ENCODE measurements around the gene LMO1. TPM values are rescaled to one million over a fixed set of nuclear protein-coding genes. Genes with fewer than 3 reads are reported as not detected.

The LMO1 gene
- total RNA-seq, 1 donor from 2014 or later: 2.3 TPM

DNA sequence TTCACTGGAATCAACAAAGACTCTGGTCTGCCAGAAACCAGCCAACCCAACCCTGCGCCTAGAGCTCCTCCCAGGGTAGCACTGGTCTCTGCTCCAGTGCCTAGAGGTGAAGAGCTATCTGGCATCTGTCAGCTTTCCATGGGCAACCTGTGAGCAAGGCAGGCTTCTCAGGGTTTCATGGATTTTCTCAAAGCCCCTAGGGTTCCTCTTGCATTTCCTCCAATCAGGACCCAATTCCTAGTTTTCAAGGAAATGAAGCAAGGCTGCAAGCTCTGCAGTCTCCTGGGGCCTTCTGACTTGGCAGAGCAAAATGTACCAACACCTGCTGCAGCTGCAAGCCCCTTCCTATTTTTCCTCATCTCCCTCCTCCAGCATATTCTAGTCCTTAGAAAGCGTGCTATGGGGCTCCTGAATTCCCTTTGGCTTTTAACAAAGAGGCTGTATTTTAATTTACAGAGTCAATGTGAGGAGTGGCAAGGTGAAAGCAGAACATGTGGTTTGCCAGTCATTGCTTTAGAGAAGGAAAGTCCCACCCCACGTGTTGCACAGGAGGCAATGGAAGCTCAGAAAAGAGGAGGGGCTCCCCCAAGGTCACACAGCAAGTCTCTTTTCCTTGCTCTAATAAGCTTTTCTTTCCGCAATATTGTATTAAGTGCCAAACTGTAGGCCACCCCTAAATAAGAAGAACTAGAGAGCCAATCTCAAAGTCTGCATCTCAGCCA is 61.9 kb downstream of the LMO1 start:
- no peak for DNase-seq
- peak; percentile 21 for ATAC-seq (ENCODE audit: poor library complexity)
- intact Hi-C loops (cut with DNase I): no loop called here

DNA sequence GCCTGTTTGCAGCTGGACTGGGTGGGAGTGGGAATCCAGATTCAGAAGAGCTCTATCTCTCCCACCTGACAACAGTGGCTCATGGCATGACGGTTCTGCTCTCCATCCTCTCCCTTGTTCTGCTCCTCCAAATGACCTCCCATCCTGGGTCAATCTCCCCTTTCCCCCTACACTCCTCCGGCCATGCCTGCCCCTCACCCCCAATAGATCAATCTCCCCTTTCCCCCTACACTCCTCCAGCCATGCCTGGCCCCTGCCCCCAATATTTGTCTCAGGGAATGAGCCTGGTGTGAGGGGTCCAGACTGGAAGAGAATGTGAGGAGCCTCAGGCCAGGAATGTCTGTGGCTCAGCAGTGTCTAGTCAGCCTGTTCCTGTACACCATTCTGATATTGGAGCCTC is 64.0 kb downstream of the LMO1 start:
- intact Hi-C loops (cut with DNase I): no loop called here
- no peak for ATAC-seq (ENCODE audit: poor library complexity)
- DNase-seq: no peak

DNA sequence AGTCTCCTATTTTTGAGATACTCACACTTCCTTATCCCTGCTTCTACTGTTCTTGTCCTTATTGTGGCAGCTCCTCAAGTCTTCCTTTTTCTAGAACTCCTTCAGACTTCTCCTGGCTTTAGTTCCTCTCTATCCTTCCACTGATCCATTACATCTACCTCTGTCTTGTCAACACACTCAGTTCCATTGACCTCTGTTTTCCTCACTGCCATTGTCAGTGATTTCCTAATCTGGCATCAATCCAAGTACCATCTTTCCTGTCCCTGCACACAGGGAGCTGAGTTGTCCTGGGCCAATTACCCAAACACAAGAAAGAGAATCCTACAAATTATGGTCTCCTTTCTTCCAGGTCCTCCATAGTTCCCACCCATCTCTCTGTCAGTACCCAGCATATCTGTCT is 66.9 kb downstream of the LMO1 start:
- DNase-seq: no peak
- ATAC-seq (ENCODE audit: poor library complexity): no peak
- intact Hi-C loops (cut with DNase I): no loop called here

DNA sequence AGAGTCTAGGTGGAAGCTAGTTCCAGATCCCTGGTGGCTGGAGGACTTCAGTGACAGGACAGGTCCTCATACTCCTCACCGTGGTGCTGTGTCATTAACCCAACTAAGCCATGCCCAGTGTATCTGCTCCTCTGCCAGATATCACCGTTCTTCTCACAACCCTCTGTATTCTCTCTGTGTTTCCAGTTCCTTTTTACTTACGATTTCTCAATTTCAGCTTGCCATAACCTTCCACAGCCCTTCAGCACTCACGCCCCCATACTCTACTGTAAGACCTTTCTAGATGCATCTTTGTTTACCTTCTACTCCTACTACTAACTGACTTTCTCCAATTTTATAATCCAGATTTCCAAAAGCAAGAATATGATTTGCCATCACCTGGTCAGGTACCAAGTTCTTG is 68.7 kb downstream of the LMO1 start:
- no peak for DNase-seq
- intact Hi-C loops (cut with DNase I): no loop called here
- ATAC-seq (ENCODE audit: poor library complexity): no peak

DNA sequence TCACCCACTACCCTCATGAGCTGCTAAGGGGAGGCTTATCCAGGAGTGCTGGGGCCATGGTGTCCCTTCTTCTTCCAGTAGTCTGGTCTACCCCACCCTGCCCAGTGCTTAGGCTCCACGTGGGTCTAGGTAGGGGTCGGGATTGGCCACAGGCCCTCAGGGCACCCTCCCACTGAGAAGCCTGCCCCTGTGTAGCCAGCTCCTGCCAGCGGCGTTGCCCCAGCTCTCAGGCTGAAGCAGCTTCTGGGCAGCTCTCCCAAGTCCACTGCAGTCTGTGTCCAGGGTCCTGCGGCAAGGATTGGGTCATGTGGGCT is 70.8 kb downstream of the LMO1 start:
- DNase-seq: no peak
- ATAC-seq (ENCODE audit: poor library complexity): peak; percentile 22
- intact Hi-C loops (cut with DNase I): no loop called here

DNA sequence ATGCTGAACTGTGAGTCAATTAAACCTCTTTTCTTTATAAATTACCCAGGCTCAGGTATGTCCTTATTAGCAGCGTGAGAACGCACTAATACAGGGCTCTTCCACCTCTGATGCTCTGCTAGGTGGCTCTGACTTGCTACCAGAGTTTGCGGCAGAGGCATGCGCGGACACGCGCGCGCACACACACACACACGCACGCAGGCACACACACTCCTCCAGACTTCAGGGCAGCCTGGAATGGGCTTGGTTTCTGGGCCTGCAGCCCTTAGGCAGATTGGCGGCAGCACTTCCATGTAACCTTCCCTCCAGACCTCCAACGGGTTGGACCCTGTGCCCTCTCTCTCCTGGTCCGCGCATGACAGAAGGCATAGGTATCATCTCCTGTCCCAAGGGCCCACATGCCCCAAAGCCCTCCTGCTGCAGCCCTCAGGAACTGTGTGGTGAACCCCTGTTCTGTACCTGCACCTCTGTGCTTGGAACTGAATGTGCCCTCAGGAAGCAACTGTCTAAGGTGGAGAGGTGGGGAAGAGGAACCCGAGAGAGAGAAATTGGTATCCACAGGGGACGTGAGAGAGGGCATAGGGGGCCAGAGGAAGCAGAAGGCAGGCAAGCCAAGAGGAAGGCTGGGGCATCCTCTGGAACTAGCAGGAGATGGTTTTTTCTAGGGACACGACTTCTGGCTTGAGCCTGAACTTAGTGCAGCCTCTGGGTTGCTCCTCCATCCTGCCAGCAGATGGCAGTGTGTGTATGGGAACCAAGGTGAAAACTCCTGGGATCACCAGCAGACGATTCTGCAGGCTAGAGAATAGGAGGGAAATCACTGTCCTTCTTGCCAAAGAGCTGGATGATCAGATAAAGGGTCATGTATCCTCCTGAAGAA is 71.4 kb downstream of the LMO1 start:
- intact Hi-C loops (cut with DNase I): no loop called here
- DNase-seq (peak; percentile 68), ATAC-seq (ENCODE audit: poor library complexity) (peak; percentile 86)

DNA sequence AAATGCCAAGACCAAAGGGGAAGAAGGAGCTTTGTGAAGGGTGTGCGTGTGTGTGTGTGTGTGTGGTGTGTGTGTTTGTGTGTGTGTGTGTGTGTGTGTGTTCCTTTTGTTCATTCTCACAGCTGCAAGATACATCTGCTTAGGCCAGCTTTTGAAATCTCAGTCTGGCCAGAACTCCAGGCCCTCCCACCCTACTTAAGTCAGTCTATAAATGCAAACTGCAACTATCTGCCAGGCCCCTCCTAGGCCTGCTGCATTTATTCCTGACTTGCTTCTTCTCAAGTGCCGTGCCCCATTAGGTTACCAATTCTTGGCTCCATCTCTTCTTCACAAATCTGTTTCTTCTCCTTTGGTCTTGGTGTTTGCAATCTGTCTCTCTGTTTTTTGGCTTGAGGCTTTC is 73.2 kb downstream of the LMO1 start:
- no peak for ATAC-seq (ENCODE audit: poor library complexity)
- intact Hi-C loops (cut with DNase I): no loop called here

DNA sequence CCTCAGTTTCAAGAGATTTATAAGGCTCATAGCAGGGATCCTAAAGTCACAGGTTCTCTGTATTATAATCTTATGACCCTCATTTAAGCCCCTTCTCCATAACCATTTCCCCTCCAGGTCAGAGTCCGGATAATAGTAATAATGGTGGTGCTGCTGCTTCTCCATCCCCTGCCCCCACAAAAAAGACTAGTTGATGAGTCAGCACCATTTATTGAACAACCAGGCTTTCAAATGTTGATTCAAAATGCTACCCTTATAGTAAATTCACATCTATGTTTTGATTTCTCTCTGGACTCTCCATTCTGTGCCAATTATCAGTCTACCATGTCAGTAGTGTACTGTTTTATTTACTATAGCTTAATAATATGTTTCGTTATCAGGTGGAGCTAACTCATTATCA is 77.2 kb downstream of the LMO1 start:
- no peak for ATAC-seq (ENCODE audit: poor library complexity)
- intact Hi-C loops (cut with DNase I): no loop called here
- DNase-seq: no peak

More for the DNA sequence above, 73.2 kb downstream of the LMO1 start:
- no peak for DNase-seq

DNA sequence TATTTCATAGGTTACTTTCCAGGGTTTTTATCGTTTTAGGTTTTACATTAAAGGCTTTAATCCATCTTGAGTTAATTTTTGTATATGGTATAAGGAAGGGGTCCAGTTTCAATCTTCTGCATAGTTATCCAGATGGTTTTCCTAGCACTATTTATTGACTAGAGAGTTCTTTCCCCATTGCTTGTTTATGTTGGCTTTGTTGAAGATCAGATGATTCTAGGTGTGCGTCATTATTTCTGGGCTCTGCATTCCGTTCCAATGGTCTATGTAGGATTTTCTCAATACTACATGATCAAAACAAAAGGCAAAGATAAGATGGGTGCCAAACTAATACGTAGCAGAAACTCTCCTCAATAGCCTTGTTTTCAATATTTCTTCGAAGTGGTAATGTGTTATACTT is 80.6 kb downstream of the LMO1 start:
- ATAC-seq (ENCODE audit: poor library complexity): no peak
- no peak for DNase-seq
- intact Hi-C loops (cut with DNase I): no loop called here

DNA sequence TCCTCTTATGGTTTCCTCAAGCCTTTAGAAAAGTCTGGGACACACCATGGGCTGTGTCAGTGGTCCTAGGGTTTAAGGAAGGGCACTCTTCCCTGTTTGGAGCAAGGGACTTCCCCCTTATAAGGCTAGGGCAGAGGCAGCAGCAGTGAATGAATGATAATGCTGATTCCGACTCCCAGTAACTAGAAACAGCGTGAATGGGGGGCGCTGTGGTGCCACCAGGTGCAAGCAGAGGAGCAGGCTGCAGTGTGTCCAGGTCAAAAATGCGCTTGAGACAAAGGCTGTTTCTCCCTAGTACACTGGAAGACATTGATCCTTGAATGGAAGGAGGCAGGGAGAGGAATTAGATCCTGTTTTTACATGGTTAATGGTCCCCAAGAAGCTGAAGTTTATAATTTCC is 83.2 kb downstream of the LMO1 start:
- DNase-seq: no peak
- intact Hi-C loops (cut with DNase I): no loop called here
- ATAC-seq (ENCODE audit: poor library complexity): no peak

DNA sequence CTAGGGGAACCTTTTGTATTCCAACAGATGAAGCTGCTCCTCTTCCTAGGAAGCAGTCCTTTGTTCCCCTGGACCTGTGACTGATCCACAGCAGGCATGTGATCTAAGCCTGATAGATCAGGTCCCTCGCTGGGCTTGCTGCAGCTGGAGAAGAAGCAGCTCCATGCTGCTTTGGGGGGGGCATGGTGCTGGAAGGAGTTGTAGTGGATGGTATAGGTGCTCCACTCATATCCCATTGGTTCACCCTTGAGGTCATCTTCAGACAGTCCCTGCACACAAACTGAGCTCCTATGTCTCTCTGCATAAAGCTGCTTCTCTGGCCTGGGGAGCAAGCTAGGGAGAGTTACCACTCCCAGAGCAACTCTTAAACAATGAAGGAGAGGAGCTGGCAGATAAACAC is 85.4 kb downstream of the LMO1 start:
- no peak for ATAC-seq (ENCODE audit: poor library complexity)
- no peak for DNase-seq
- intact Hi-C loops (cut with DNase I): no loop called here

DNA sequence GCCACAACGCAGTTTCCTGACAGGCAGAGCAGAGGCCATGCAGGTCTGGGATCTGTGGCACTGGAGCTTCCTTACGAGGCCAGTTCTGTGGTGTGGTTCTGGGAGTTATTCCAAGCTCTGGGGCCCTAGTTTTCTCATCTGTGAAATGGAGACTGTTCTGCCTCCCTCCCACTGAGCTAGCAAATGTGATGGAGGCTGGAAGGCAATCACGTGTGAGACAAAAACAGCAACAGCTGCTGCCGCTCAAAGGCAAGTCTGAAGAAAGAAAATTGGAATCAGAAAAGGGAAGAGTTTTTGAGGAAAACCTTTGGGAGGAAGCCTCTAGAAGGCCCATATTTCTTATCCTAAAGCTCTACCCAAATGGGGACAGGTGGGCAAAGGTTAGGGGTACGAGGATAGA is 86.5 kb downstream of the LMO1 start:
- intact Hi-C loops (cut with DNase I): no loop called here
- no peak for ATAC-seq (ENCODE audit: poor library complexity)
- no peak for DNase-seq

Other genes with a start within 250 kb of the LMO1 start
- gene TUB, start 182.7 kb downstream of the LMO1 start, total RNA-seq: 20.5 TPM
- 11.1 TPM for gene RIC3, start 94.9 kb downstream of the LMO1 start, total RNA-seq